Measurements from ENCODE around the gene NSUN4.
"Not testable (repeated sequence)": the region's sequence is repeated elsewhere in the genome, so short reads cannot be mapped to it uniquely, and the experiment has no call there.

NSUN4 gene

GRCh38 chr1:46328182-46328581 is 12.4 kb upstream of the NSUN4 start:
- not testable (repeated sequence) for DNase-seq

- DNase-seq: not testable (repeated sequence)
Observed at GRCh38 chr1:46329807-46330206, 10.8 kb upstream of the NSUN4 start.

GRCh38 chr1:46330381-46330780 is 10.2 kb upstream of the NSUN4 start:
- DNase-seq: not testable (repeated sequence)

- not testable (repeated sequence) for DNase-seq
Observed at GRCh38 chr1:46331786-46332540, 8.6 kb upstream of the NSUN4 start.

- no peak for DNase-seq
Observed at GRCh38 chr1:46333300-46334029, 7.1 kb upstream of the NSUN4 start.

- no peak for DNase-seq
Observed at GRCh38 chr1:46334030-46334384, 6.6 kb upstream of the NSUN4 start.

GRCh38 chr1:46335081-46335480 is 5.5 kb upstream of the NSUN4 start:
- no peak for DNase-seq

GRCh38 chr1:46337409-46337808 is 3.2 kb upstream of the NSUN4 start:
- DNase-seq: not testable (repeated sequence)

- no peak for DNase-seq
Observed at GRCh38 chr1:46341222-46342083, 846 bp downstream of the NSUN4 start.

GRCh38 chr1:46342084-46342656 is 1.6 kb downstream of the NSUN4 start:
- DNase-seq: no peak

- DNase-seq: no peak
Observed at GRCh38 chr1:46342677-46343350, 2.2 kb downstream of the NSUN4 start.

- no peak for DNase-seq
Observed at GRCh38 chr1:46343351-46343695, 2.7 kb downstream of the NSUN4 start.

- DNase-seq: no peak
Observed at GRCh38 chr1:46343705-46344104, 3.1 kb downstream of the NSUN4 start.

GRCh38 chr1:46344481-46344880 is 3.9 kb downstream of the NSUN4 start:
- DNase-seq: no peak

- DNase-seq: no peak
Observed at GRCh38 chr1:46345281-46345680, 4.7 kb downstream of the NSUN4 start.

- no peak for DNase-seq
Observed at GRCh38 chr1:46352363-46352762, 11.8 kb downstream of the NSUN4 start.

GRCh38 chr1:46355920-46356319 is 15.3 kb downstream of the NSUN4 start:
- DNase-seq: not testable (repeated sequence)

GRCh38 chr1:46362158-46362557 is 21.6 kb downstream of the NSUN4 start:
- no peak for DNase-seq

- DNase-seq: no peak
Observed at GRCh38 chr1:46363121-46363520, 22.5 kb downstream of the NSUN4 start.

GRCh38 chr1:46364612-46365011 is 24.0 kb downstream of the NSUN4 start:
- DNase-seq: no peak

- not testable (repeated sequence) for DNase-seq
Observed at GRCh38 chr1:46365796-46366195, 25.2 kb downstream of the NSUN4 start.

- no peak for DNase-seq
Observed at GRCh38 chr1:46367072-46367471, 26.5 kb downstream of the NSUN4 start.

GRCh38 chr1:46367701-46368100 is 27.1 kb downstream of the NSUN4 start:
- not testable (repeated sequence) for DNase-seq
